Measurements from ENCODE around the gene MTMR12.
"Not testable (repeated sequence)": the region's sequence is repeated elsewhere in the genome, so short reads cannot be mapped to it uniquely, and the experiment has no call there.

GRCh38 chr5:32287525-32287924, 25.2 kb downstream of the MTMR12 start:
- not testable (repeated sequence) for TF ChIP-seq POLR2AphosphoS5 (IDR thresholded peaks at IDR 0.05; ENCODE audit: low read depth); CTCF (conservative IDR thresholded peaks at IDR 0.05; ENCODE audit: low read depth in 2 of 2); EZH2 (IDR thresholded peaks at IDR 0.05; ENCODE audit: low read depth, unreplicated experiment); EZH2phosphoT487 (IDR thresholded peaks at IDR 0.05; ENCODE audit: unreplicated experiment)

Measured in GM23338 (cell line).